CD4-positive, alpha-beta T cell treated with Interleukin-4 for 1 hour (primary cell): ENCODE results near the gene CLDN6.
"Not testable (repeated sequence)": the region's sequence is repeated elsewhere in the genome, so short reads cannot be mapped to it uniquely, and the experiment has no call there.

Experiments
- DNase-seq, 2 donors: peaks; one replicate each; pipeline ENCODE4 v3.0.0-alpha.2; 2020 to 2022

CLDN6 gene

GRCh38 chr16:3017794-3018506, at the start of gene CLDN6:
TSS of gene CLDN6 (minus strand) at chr16:3018183. CDS start at chr16:3016021, 2,162 bp downstream.
- DNase-seq: no peak

GRCh38 chr16:3066440-3066748, 48.4 kb upstream of the CLDN6 start:
- no peak for DNase-seq

GRCh38 chr16:3065742-3066439, 47.9 kb upstream of the CLDN6 start:
- no peak for DNase-seq

- DNase-seq: peak; percentile 72 to 88
These were observed 47.2 kb upstream of the CLDN6 start, which contains the start of gene IL32 for GRCh38 chr16:3065069-3065741. TSS of gene IL32 (plus strand) at chr16:3065640. CDS start at chr16:3065812, 172 bp downstream.

GRCh38 chr16:3063625-3064386, 45.8 kb upstream of the CLDN6 start:
- DNase-seq: no peak

GRCh38 chr16:3062553-3062952, 44.6 kb upstream of the CLDN6 start:
- no peak for DNase-seq

- no peak for DNase-seq
These were observed 42.5 kb upstream of the CLDN6 start for GRCh38 chr16:3060339-3061127.

- DNase-seq: no peak
These were observed 41.8 kb upstream of the CLDN6 start for GRCh38 chr16:3059723-3060242.

- peak; percentile 85 to 89 for DNase-seq
These were observed 41.2 kb upstream of the CLDN6 start for GRCh38 chr16:3059041-3059722.

GRCh38 chr16:3058139-3059030, 40.4 kb upstream of the CLDN6 start:
- DNase-seq: peak; percentile 51

GRCh38 chr16:3057181-3058138, 39.5 kb upstream of the CLDN6 start:
- no peak for DNase-seq

GRCh38 chr16:3056336-3057180, 38.6 kb upstream of the CLDN6 start:
- no peak for DNase-seq

- not testable (repeated sequence) for DNase-seq
These were observed 37.7 kb upstream of the CLDN6 start for GRCh38 chr16:3055734-3056115.

- no peak for DNase-seq
These were observed 37.2 kb upstream of the CLDN6 start for GRCh38 chr16:3054965-3055733.

- DNase-seq: not testable (repeated sequence)
These were observed 35.3 kb upstream of the CLDN6 start for GRCh38 chr16:3053330-3053710.

- DNase-seq: not testable (repeated sequence)
These were observed 34.8 kb upstream of the CLDN6 start for GRCh38 chr16:3052571-3053329.

GRCh38 chr16:3051494-3051893, 33.5 kb upstream of the CLDN6 start:
- no peak for DNase-seq
